ENCODE results near the gene GOSR1. TPM values are rescaled to one million over a fixed set of nuclear protein-coding genes. Genes with fewer than 3 reads are reported as not detected.
"Not testable (repeated sequence)": the region's sequence is repeated elsewhere in the genome, so short reads cannot be mapped to it uniquely, and the experiment has no call there.

Gene GOSR1
- total RNA-seq, 4 donors from 2014 or later, result 28.4 to 62.0 (median 44.6) TPM

GRCh38 chr17:30443721-30444120, 33.5 kb upstream of the GOSR1 start:
- TF ChIP-seq POLR2AphosphoS5 (IDR thresholded peaks at IDR 0.05) (no peak), CTCF (IDR thresholded peaks at IDR 0.05) (no peak), EP300 (IDR thresholded peaks at IDR 0.05) (no peak), POLR2A (IDR thresholded peaks at IDR 0.05) (no peak)
- no peak overlapping the region for H3K27ac ChIP-seq
- no peak overlapping the region for H3K4me3 ChIP-seq
- H3K9me3 ChIP-seq, result no peaks in the 10 kb centered on the region
- H3K4me1 ChIP-seq, result peaks cover 0 to 2% (median 0%) of the 10 kb centered on the region in 3 donors
- no peaks in the 10 kb centered on the region for H3K27me3 ChIP-seq
- WGBS, 2 donors (ENCODE audit: low coverage in 1 of 2), result 87 to 91% methylated on average over 6 of the region's 6 CpGs
- ATAC-seq, result no peak
- peaks cover 0 to 37% of the 10 kb centered on the region in 2 donors for H3K36me3 ChIP-seq

- H3K27me3 ChIP-seq, ATAC-seq, H3K9me3 ChIP-seq, H3K27ac ChIP-seq, H3K4me3 ChIP-seq: not testable (repeated sequence)
- H3K4me1 ChIP-seq, result peaks cover 0 to 20% (median 0%) of the 10 kb centered on the region in 3 donors
- H3K36me3 ChIP-seq, result peaks cover 0 to 55% of the 10 kb centered on the region in 2 donors
These were observed 30.6 kb upstream of the GOSR1 start for GRCh38 chr17:30446640-30447039.

- H3K4me3 ChIP-seq, result no peak overlapping the region
- H3K36me3 ChIP-seq, result peaks cover 0 to 65% of the 10 kb centered on the region in 2 donors
- 24 to 31% methylated on average over 4 of the region's 4 CpGs for WGBS, 2 donors (ENCODE audit: low coverage in 1 of 2)
- TF ChIP-seq POLR2AphosphoS5 (IDR thresholded peaks at IDR 0.05), result no peak
- no peak for TF ChIP-seq POLR2A (IDR thresholded peaks at IDR 0.05)
- TF ChIP-seq CTCF (IDR thresholded peaks at IDR 0.05), result no peak
- TF ChIP-seq EP300 (IDR thresholded peaks at IDR 0.05), result no peak
- no peak for ATAC-seq
- H3K27ac ChIP-seq, result no peak overlapping the region
- no peaks in the 10 kb centered on the region for H3K9me3 ChIP-seq
- H3K4me1 ChIP-seq, result peaks cover 0 to 20% (median 0%) of the 10 kb centered on the region in 3 donors
- no peaks in the 10 kb centered on the region for H3K27me3 ChIP-seq
These were observed 27.7 kb upstream of the GOSR1 start for GRCh38 chr17:30449480-30449879.

GRCh38 chr17:30450125-30451027, 26.8 kb upstream of the GOSR1 start:
- no peak for ATAC-seq
- no peaks in the 10 kb centered on the region for H3K27me3 ChIP-seq
- TF ChIP-seq CTCF (IDR thresholded peaks at IDR 0.05) (no peak), POLR2AphosphoS5 (IDR thresholded peaks at IDR 0.05) (no peak)
- H3K36me3 ChIP-seq, result peaks cover under 1 to 64% of the 10 kb centered on the region in 2 donors
- WGBS, 2 donors (ENCODE audit: low coverage in 1 of 2), result 88 to 90% methylated on average over 10 to 11 of the region's 12 CpGs
- H3K4me1 ChIP-seq, result peaks cover 0 to 20% (median 0%) of the 10 kb centered on the region in 3 donors
- H3K4me3 ChIP-seq, result no peak overlapping the region
- no peaks in the 10 kb centered on the region for H3K9me3 ChIP-seq
- no peak overlapping the region for H3K27ac ChIP-seq

GRCh38 chr17:30454635-30455034, 22.6 kb upstream of the GOSR1 start:
- Histone ChIP-seq H3K27ac (no peak overlapping the region), H3K4me3 (no peak overlapping the region), H3K36me3 (peaks cover 4 to 93% of the 10 kb centered on the region in 2 donors), H3K4me1 (peaks cover 0 to 8% (median 0%) of the 10 kb centered on the region in 3 donors), H3K9me3 (no peaks in the 10 kb centered on the region), H3K27me3 (no peaks in the 10 kb centered on the region)
- TF ChIP-seq POLR2AphosphoS5 (IDR thresholded peaks at IDR 0.05) (no peak), CTCF (IDR thresholded peaks at IDR 0.05) (no peak), POLR2A (IDR thresholded peaks at IDR 0.05) (no peak), EP300 (IDR thresholded peaks at IDR 0.05) (no peak)
- no peak for ATAC-seq
- 74 to 81% methylated on average over 3 to 4 of the region's 4 CpGs for WGBS, 2 donors (ENCODE audit: low coverage in 1 of 2)
